Neural cell (in vitro differentiated cells): ENCODE data around the gene SMPX.

Experiments used
- EP300 ChIP-seq: fragments of 450-650 bp; conservative IDR thresholded peaks from 2 replicates; pipeline ENCODE4 v1.6.1; 2014; ENCODE audit warnings: antibody characterized with exemption, mild to moderate bottlenecking, moderate library complexity; ENCODE audit not compliant: poor library complexity, severe bottlenecking
- EZH2 ChIP-seq: fragments of 200-600, 300-800 bp; shearing (Covaris generic), sonication (generic); IDR thresholded peaks from 2 replicates; pipeline ENCODE4 v1.6.1; 2014; ENCODE audit warnings: antibody characterized with exemption, low read length, borderline replicate concordance, mild to moderate bottlenecking; ENCODE audit not compliant: insufficient read depth, poor library complexity, severe bottlenecking
- MXI1 ChIP-seq: fragments of 450-650 bp; conservative IDR thresholded peaks from 2 replicates; pipeline ENCODE4 v1.6.1; 2014; ENCODE audit warnings: antibody characterized with exemption, mild to moderate bottlenecking; ENCODE audit not compliant: poor library complexity, severe bottlenecking
- POLR2AphosphoS5 ChIP-seq: IDR thresholded peaks from 2 replicates; pipeline ENCODE4 v1.6.1; 2012
- REST ChIP-seq: IDR thresholded peaks from 2 replicates; pipeline ENCODE4 v1.6.1; 2012; ENCODE audit warnings: borderline replicate concordance
- SMC3 ChIP-seq: fragments of 450-650 bp; conservative IDR thresholded peaks from 2 replicates; pipeline ENCODE4 v1.6.1; 2014; ENCODE audit warnings: antibody characterized with exemption, mild to moderate bottlenecking, moderate library complexity; ENCODE audit not compliant: poor library complexity
- TAF1 ChIP-seq: IDR thresholded peaks from 2 replicates; pipeline ENCODE4 v1.6.1; 2012; ENCODE audit warnings: low read depth
- TF ChIP-seq, protein P1 (sequence below): fragments of 450-650 bp; IDR thresholded peaks from 2 replicates; pipeline ENCODE4 v1.5.1; 2014; ENCODE audit warnings: antibody characterized with exemption, mild to moderate bottlenecking, moderate library complexity; ENCODE audit not compliant: poor library complexity, severe bottlenecking

DNA sequence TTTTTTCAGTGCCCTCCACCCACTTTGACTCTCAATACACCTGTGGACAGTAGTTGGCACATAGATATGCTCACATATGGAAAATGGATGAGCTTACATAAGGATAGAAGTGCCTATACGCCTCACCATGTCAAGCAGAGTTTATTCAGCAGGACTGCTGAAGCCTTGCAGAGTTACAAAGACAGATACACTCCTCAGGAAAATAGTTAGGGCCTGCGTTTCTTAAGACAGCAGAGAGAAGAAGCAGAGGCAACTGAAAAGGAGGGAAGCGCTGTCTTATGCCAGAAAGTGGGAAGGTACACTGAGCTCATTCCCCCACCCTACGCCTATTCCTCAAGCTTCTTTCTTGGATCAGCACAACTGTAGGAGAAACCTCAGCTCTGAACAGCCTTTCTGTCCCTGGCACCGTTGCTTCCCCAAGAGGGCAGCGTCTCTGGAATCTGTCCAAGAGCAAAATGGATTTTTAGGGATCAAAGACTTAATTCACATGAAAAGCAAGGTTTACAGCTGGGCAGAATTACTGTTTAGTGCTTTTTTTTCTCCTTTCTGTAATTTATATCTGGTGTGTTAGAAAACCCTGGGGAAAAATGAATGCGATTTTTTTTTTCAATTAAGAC lies 44.2 kb upstream of the SMPX start:
- TF ChIP-seq, protein P1, sequence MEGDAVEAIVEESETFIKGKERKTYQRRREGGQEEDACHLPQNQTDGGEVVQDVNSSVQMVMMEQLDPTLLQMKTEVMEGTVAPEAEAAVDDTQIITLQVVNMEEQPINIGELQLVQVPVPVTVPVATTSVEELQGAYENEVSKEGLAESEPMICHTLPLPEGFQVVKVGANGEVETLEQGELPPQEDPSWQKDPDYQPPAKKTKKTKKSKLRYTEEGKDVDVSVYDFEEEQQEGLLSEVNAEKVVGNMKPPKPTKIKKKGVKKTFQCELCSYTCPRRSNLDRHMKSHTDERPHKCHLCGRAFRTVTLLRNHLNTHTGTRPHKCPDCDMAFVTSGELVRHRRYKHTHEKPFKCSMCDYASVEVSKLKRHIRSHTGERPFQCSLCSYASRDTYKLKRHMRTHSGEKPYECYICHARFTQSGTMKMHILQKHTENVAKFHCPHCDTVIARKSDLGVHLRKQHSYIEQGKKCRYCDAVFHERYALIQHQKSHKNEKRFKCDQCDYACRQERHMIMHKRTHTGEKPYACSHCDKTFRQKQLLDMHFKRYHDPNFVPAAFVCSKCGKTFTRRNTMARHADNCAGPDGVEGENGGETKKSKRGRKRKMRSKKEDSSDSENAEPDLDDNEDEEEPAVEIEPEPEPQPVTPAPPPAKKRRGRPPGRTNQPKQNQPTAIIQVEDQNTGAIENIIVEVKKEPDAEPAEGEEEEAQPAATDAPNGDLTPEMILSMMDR: no peak
- TF ChIP-seq TAF1 (no peak), EZH2 (no peak), EP300 (no peak), POLR2AphosphoS5 (no peak), SMC3 (no peak), MXI1 (no peak), REST (no peak)
